ENCODE data around the gene PRKAR1B.

DNA sequence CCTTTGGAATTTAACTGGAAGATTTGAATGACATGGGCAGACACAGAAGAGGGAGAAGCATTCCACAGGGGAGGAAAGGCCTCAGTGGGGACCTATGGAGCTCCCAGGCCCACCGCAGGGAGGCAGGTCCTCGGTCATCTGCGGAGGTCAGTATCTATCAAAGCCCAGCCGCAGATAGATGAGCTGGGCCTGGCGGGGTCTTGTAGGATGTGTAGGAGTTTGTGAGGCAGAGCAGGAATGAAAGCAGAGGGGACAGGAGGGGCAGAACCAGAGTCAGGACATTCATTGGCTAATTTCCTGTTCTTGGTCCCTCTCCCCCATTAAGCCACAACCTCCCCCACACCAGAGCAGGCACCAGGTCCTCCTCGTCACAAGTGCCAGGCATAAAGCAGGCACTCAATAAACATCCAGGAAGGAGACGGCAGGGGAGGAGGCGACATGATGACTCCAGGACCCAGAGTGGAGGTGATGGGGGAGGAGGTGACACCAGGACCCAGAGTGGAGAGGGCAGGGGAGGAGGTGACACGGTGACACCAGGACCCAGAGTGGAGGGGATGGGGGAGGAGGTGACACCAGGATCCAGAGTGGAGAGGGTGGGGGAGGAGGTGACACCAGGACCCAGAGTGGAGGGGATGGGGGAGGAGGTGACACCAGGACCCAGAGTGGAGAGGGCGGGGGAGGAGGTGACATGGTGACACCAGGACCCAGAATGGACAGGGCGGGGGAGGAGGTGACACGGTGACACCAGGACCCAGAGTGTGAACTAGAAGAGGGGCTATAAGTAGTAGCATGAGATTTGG lies 123.7 kb downstream of the PRKAR1B start:
- no peak for TF ChIP-seq POLR2A (IDR thresholded peaks at IDR 0.05)
- TF ChIP-seq, protein P1, sequence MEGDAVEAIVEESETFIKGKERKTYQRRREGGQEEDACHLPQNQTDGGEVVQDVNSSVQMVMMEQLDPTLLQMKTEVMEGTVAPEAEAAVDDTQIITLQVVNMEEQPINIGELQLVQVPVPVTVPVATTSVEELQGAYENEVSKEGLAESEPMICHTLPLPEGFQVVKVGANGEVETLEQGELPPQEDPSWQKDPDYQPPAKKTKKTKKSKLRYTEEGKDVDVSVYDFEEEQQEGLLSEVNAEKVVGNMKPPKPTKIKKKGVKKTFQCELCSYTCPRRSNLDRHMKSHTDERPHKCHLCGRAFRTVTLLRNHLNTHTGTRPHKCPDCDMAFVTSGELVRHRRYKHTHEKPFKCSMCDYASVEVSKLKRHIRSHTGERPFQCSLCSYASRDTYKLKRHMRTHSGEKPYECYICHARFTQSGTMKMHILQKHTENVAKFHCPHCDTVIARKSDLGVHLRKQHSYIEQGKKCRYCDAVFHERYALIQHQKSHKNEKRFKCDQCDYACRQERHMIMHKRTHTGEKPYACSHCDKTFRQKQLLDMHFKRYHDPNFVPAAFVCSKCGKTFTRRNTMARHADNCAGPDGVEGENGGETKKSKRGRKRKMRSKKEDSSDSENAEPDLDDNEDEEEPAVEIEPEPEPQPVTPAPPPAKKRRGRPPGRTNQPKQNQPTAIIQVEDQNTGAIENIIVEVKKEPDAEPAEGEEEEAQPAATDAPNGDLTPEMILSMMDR (IDR thresholded peaks at IDR 0.05), result no peak

Measured in thyroid gland (tissue), 4 donors.